Activated naive CD8-positive, alpha-beta T cell treated with anti-CD3 and anti-CD28 coated beads, Interleukin-2, amount 10 ng/mL, durations not matched to agents 7 days and 5 days (primary cell): ENCODE results near the gene MTUS2. TPM values are rescaled to one million over a fixed set of nuclear protein-coding genes. Genes with fewer than 3 reads are reported as not detected.

Experiments used
- ATAC-seq: fragments of 150-1000 bp; cut with Tn5 transposase; one replicate; pipeline ENCODE4 v1.10.0; 2021; ENCODE audit warnings: low read depth, moderate library complexity
- POLR2A ChIA-PET: fragments of 350-600 bp; sonication (Branson Sonifier 250); formaldehyde crosslinking; loops from one replicate; lab custom pipeline; 2021; ENCODE audit warnings: antibody characterized with exemption; lab: Charles Lee
- DNase-seq: peaks from one replicate; pipeline ENCODE4 v3.0.0; 2021
- H3K27ac Mint-ChIP-seq: one replicate; pipeline ENCODE4 v1.8.0; 2022; ENCODE audit warnings: mild to moderate bottlenecking, mixed read lengths
- H3K27me3 Mint-ChIP-seq: one replicate; pipeline ENCODE4 v1.8.0; 2022; ENCODE audit warnings: mild to moderate bottlenecking, moderate library complexity, mixed read lengths
- H3K36me3 Mint-ChIP-seq: one replicate; pipeline ENCODE4 v1.8.0; 2021; ENCODE audit warnings: mild to moderate bottlenecking, mixed read lengths
- H3K4me1 Mint-ChIP-seq: one replicate; pipeline ENCODE4 v1.8.0; 2021; ENCODE audit warnings: mixed read lengths
- H3K4me3 Mint-ChIP-seq: one replicate; pipeline ENCODE4 v1.8.0; 2022; ENCODE audit warnings: mild to moderate bottlenecking, moderate library complexity, mixed read lengths
- H3K9me3 Mint-ChIP-seq: one replicate; pipeline ENCODE4 v1.8.0; 2021; ENCODE audit warnings: mixed read lengths
- total RNA-seq, 2 experiments: library from RNA; stranded (reverse); gene quantifications; one replicate each; pipeline ENCODE4 v1.2.3, GENCODE V29; 2021

MTUS2 gene
- total RNA-seq, 2 experiments from 2014 or later, result not detected

DNA sequence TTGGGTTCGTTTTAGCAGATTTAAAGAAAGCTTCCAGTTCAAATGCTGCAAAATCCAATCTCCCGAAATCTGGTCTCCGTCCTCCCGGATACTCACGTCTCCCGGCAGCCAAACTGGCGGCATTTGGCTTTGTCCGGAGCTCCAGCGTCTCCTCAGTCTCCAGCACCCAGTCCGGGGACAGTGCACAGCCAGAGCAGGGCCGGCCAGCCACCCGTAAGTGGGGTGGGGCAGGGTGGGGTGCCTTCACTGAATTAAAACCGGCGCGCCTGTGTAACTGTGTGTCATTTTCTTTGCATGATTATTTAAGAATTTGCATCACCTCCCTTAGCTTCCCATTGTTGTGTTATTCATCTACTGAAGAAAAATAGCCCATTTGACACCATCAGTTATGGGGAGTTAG, 280.6 kb downstream of the MTUS2 start:
- no peak overlapping the region for H3K27ac Mint-ChIP-seq

DNA sequence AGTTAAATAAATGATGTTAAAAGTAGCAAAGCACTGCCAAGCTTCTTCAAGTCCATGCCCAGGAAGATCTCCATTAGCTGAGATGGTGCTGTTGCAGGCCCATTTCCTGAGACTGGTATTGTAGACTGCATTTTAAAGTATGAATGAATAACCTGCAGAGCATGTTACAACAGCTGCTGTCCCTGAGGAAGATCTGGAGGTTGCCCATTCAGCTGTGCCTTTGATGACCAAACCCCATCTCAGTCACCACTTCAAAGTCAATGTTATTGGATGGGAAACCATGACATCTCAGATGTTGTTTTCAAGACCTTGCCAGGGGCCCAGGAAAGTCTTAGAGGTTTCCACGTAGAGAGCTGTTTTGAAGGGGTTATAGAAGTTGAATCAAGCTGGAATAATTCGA, 281.3 kb downstream of the MTUS2 start:
- POLR2A ChIA-PET, result no interaction called here
- ATAC-seq, result no peak
- Mint-ChIP-seq H3K4me1 (no peaks in the 10 kb centered on the region), H3K9me3 (no peaks in the 10 kb centered on the region), H3K36me3 (no peaks in the 10 kb centered on the region), H3K27me3 (peaks cover 2% of the 10 kb centered on the region), H3K4me3 (no peak overlapping the region), H3K27ac (no peak overlapping the region)
- no peak for DNase-seq

More for the DNA sequence above, 280.6 kb downstream of the MTUS2 start:
- no peaks in the 10 kb centered on the region for H3K36me3 Mint-ChIP-seq
- no peaks in the 10 kb centered on the region for H3K9me3 Mint-ChIP-seq
- H3K4me1 Mint-ChIP-seq, result no peaks in the 10 kb centered on the region
- peaks cover 2% of the 10 kb centered on the region for H3K27me3 Mint-ChIP-seq
- H3K4me3 Mint-ChIP-seq, result no peak overlapping the region
- POLR2A ChIA-PET, result no interaction called here
- no peak for ATAC-seq
- no peak for DNase-seq

DNA sequence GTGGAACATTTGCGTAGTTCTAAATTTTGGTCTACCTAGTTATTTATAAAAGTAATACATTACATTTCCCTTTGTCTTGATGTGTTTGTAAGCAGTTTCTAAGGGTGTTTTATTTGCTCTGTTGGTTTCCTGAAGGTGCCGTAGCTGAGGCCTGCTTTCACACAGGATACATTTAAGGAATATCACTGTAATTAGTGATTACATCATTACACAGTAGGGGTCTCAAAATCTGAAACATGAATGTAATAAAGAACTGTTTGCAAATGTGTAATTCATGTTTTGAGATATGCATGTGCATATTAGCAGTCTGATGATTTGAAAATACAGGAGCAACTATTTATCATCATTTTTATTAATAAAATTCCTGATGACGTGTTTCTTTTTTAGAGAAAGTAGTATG, 281.8 kb downstream of the MTUS2 start:
- no peak overlapping the region for H3K4me3 Mint-ChIP-seq
- H3K4me1 Mint-ChIP-seq, result no peaks in the 10 kb centered on the region
- H3K9me3 Mint-ChIP-seq, result no peaks in the 10 kb centered on the region
- no peaks in the 10 kb centered on the region for H3K36me3 Mint-ChIP-seq
- peaks cover 2% of the 10 kb centered on the region for H3K27me3 Mint-ChIP-seq
- DNase-seq, result no peak
- ATAC-seq, result no peak
- H3K27ac Mint-ChIP-seq, result no peak overlapping the region
- POLR2A ChIA-PET, result no interaction called here

DNA sequence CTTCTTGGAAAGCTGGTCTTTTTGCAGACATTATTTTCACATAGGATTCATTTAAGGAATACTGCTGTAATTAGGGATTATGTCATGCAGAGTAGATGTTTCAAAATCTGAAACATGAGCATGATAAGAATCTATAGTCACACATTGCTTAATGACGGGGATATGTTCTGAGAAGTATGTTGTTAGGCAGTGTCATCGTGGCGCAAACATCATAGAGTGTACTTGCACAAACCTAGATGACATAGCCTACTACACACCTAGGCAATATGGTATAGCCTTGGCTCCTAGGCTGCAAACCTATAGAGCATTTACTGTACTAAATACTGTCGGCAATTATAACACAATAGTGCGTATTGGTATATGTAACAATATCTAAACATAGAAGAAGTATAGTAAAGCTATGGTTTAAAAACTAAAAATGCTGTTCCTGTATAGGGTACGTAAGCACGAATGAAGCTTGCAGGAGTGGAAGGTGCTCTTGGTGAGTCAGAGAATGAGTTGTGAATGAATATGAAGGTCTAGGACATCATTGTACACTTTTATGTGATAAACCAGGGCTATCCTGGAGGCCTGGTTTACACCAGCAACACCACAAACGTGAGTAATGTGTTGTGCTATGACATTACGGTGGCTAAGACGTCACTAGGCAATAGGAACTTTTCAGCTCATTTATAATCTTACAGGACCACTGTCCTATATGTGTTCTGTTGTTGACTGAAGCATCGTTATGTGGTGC, 283.1 kb downstream of the MTUS2 start:
- no peak overlapping the region for H3K27ac Mint-ChIP-seq
- no peaks in the 10 kb centered on the region for H3K36me3 Mint-ChIP-seq
- H3K4me3 Mint-ChIP-seq, result no peak overlapping the region
- H3K4me1 Mint-ChIP-seq, result no peaks in the 10 kb centered on the region
- POLR2A ChIA-PET, result no interaction called here
- DNase-seq (no peak), ATAC-seq (no peak)
- no peaks in the 10 kb centered on the region for H3K9me3 Mint-ChIP-seq
- peaks cover 2% of the 10 kb centered on the region for H3K27me3 Mint-ChIP-seq

DNA sequence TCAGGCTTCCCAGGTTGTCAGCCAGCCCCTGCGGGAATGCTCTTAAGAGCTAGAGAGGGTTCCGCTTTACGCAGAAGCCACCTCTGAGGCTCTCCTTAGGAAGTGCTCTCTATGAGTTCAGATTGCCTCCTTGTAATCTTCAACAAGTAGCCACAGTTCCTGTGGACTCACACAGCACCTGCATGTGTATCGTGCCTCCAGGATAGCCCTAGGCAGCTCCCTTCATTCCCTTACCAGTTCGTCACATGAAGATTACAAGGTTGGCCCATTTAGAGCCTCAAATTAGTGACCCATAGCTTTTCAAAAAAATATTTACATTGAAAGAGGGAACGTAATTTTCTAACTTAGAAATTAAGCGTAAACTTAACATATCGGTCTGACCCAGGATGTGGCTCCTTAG, 284.3 kb downstream of the MTUS2 start:
- no peak overlapping the region for H3K27ac Mint-ChIP-seq

DNA sequence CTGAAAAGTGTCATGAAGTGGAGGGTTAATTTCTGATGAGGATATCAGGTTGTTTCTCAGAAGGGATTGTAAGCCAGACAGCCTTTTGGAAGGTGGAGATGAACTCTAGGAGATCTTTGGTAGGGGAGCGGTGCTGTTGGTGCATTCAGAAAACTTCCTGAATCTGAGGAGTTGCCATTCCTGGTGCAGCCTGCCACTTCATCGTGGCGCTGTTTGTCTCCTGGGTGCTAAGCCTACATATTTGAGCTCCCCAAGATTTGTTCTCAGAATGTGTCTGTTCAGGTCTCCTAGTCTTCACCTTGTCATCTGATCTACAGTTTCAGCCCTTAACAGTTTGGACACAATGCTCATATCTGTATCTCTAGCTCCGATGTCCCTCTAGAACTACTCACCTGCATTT, 285.6 kb downstream of the MTUS2 start:
- no peak overlapping the region for H3K4me3 Mint-ChIP-seq
- peaks cover 2% of the 10 kb centered on the region for H3K27me3 Mint-ChIP-seq
- no peaks in the 10 kb centered on the region for H3K9me3 Mint-ChIP-seq
- no peak for DNase-seq
- POLR2A ChIA-PET, result no interaction called here
- no peak for ATAC-seq
- H3K36me3 Mint-ChIP-seq, result no peaks in the 10 kb centered on the region
- H3K27ac Mint-ChIP-seq, result no peak overlapping the region
- H3K4me1 Mint-ChIP-seq, result no peaks in the 10 kb centered on the region

More for the DNA sequence above, 284.3 kb downstream of the MTUS2 start:
- Mint-ChIP-seq H3K4me1 (no peaks in the 10 kb centered on the region), H3K27me3 (peaks cover 2% of the 10 kb centered on the region), H3K4me3 (no peak overlapping the region), H3K36me3 (no peaks in the 10 kb centered on the region), H3K9me3 (no peaks in the 10 kb centered on the region)
- DNase-seq, result no peak
- POLR2A ChIA-PET, result no interaction called here
- no peak for ATAC-seq

DNA sequence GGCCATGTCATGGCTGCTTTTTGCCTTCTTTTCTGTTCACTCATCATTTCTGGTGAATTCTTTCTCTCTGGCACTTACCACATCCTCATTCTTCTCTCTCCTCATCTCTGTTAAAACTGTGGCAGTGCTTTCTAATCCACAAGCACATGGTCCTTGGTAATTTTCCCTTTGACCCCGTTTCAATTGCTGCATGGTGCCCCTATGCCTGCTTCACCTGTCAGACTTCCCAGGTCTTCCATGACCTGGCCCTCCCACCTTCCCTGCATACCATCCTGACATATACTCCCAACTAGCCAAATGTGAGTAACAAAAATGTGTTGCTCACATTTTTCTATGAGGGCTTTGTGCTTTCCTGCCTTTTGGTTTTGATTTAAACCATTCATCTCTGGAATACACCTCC, 286.5 kb downstream of the MTUS2 start:
- H3K36me3 Mint-ChIP-seq, result no peaks in the 10 kb centered on the region
- ATAC-seq, result no peak
- H3K4me3 Mint-ChIP-seq, result no peak overlapping the region
- no peak for DNase-seq
- no peaks in the 10 kb centered on the region for H3K9me3 Mint-ChIP-seq
- POLR2A ChIA-PET, result no interaction called here
- peaks cover 2% of the 10 kb centered on the region for H3K27me3 Mint-ChIP-seq
- no peak overlapping the region for H3K27ac Mint-ChIP-seq
- H3K4me1 Mint-ChIP-seq, result no peaks in the 10 kb centered on the region

DNA sequence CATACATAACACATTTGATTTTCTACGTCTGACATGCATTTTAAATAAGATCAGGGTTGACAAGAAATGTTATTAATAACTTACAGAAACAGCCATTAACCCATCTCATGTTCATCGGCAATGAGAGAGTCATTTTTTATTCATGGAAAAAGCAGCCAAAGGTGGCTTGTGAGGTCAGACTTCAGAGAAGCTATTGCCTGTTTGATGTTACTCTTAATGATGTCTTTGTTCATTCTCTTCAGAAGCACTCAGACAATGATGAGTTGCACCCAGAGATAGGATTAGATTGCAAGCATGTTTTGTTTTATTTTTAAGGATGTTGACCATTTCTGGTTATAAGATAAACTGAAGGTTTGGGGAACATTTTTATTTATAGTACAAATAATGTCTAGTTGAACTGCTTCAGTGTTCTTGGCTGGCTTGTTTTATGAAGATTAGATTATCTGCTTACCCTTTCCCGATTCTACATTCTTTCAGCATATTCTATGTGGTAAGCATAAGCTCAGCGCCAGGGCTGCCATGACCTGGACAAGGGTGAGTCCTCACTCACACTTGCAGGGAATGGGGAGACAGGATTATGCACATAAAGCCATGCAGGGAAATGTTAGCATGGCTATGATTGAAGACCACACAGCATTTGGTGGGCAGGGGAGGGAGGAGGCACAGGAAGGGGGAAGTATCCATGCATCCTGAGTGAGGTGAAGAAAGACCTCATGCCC, 288.1 kb downstream of the MTUS2 start:
- Mint-ChIP-seq H3K27me3 (peaks cover 2% of the 10 kb centered on the region), H3K4me3 (no peak overlapping the region), H3K9me3 (no peaks in the 10 kb centered on the region), H3K27ac (no peak overlapping the region), H3K36me3 (no peaks in the 10 kb centered on the region), H3K4me1 (no peaks in the 10 kb centered on the region)
- POLR2A ChIA-PET, result no interaction called here
- no peak for DNase-seq
- ATAC-seq, result no peak

DNA sequence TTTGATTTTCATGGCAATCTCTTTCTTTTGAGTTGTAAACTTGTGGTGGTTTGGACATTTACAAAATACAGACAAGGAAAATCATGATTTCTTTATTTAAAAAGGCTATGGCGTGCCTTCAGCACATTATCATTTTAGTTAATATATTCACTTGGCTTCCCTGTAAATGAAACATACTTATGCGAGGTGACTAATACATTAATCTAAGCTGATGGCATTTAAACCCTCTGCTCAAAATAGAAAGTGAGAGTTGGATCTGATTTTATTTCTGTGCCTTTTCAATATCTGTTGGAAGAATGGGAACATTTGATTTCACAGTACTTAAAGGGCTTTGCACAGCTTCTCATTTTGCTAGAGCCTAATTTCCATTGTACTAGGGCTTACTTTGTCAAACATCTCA, 289.8 kb downstream of the MTUS2 start:
- POLR2A ChIA-PET, result no interaction called here
- Mint-ChIP-seq H3K27ac (no peak overlapping the region), H3K9me3 (no peaks in the 10 kb centered on the region), H3K27me3 (peaks cover 2% of the 10 kb centered on the region), H3K4me3 (no peak overlapping the region), H3K4me1 (no peaks in the 10 kb centered on the region), H3K36me3 (no peaks in the 10 kb centered on the region)
- DNase-seq, result no peak
- no peak for ATAC-seq

DNA sequence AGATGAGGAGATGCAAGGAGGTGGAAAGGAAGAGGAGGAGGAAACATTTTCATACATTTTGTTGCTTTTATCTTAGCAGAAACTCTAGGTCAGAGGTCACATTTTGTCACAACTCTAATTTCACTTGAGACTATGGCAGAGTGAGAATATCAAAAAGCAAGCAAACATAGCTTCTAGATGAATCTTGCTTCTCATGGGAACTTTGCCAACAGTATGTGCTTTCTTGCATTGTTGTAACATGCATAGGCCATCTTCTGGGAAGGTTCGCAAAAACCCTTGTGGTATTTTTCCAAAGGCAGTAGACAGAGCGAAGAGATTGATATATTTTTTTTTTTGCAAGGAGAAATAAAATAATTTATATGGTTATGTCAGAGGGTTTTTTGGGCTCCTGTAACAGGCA, 291.3 kb downstream of the MTUS2 start:
- Mint-ChIP-seq H3K4me3 (no peak overlapping the region), H3K36me3 (no peaks in the 10 kb centered on the region), H3K4me1 (no peaks in the 10 kb centered on the region), H3K9me3 (no peaks in the 10 kb centered on the region), H3K27me3 (no peaks in the 10 kb centered on the region), H3K27ac (no peak overlapping the region)
- ATAC-seq, result no peak
- POLR2A ChIA-PET, result no interaction called here
- no peak for DNase-seq

DNA sequence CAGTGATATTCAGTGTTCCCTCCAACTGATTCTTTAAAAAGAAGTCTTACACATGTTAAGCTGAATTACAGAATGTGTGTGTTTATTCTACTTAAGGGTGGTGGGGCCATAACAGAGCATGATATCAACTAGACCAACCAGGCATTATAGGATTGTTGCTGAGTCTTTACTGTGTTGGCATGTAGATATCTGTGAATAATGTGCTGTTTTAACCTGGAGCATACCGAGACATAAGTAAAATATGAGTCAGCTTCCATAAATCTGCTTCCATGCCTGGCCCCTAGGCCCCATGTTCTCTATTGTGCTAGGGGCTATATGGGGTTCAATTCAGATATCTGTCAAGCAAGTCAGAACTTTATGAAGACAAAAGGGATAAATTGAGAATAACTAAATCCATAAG, 295.7 kb downstream of the MTUS2 start:
- Mint-ChIP-seq H3K36me3 (no peaks in the 10 kb centered on the region), H3K27me3 (no peaks in the 10 kb centered on the region), H3K4me3 (no peak overlapping the region), H3K27ac (no peak overlapping the region), H3K4me1 (no peaks in the 10 kb centered on the region), H3K9me3 (no peaks in the 10 kb centered on the region)
- DNase-seq (no peak), ATAC-seq (no peak)
- POLR2A ChIA-PET, result no interaction called here

DNA sequence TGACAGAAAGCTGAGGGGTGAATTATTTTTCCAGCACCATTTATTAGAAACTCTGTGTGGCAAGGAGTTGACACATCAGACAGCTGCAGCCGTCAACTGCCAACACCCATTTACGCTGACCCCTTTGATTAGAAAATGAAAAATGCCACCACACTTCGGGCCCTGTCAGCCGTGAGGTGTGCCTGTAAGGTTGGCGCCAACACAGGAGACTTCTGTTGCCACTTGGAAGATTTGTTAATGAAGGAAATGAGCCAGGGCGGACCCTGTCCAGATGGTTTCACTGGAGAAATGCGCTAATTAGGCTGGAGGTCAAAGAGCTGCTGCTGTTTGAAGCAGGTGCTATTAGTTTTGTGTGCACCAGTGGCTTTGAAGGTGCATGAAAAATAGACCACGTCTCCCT, 297.5 kb downstream of the MTUS2 start:
- Mint-ChIP-seq H3K27me3 (no peaks in the 10 kb centered on the region), H3K4me3 (no peak overlapping the region), H3K4me1 (no peaks in the 10 kb centered on the region), H3K36me3 (no peaks in the 10 kb centered on the region), H3K27ac (no peak overlapping the region), H3K9me3 (no peaks in the 10 kb centered on the region)
- ATAC-seq, result no peak
- no peak for DNase-seq
- POLR2A ChIA-PET, result no interaction called here

DNA sequence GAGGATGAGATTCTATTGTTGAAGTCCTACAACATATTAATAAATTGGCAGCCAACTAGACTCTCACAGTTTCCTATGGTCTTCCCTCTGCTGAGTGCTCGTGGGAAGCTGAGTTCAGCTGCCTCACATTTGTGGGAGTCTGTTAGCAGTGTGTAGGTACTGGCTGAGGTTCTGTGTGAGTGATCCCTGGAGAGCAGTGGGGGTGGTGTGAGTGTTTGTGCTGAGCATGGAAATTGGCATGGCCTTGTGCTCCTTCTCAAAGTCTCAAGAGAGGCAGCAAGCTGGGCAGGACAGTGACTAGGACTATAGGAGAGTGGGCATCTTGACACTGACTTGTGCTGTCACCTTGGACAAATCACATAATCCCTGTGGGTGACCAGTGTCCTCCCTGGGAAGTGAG, 298.3 kb downstream of the MTUS2 start:
- DNase-seq, result no peak
- ATAC-seq, result no peak
- POLR2A ChIA-PET, result no interaction called here
- Mint-ChIP-seq H3K4me1 (no peaks in the 10 kb centered on the region), H3K36me3 (no peaks in the 10 kb centered on the region), H3K4me3 (no peak overlapping the region), H3K27me3 (no peaks in the 10 kb centered on the region), H3K9me3 (no peaks in the 10 kb centered on the region), H3K27ac (no peak overlapping the region)

DNA sequence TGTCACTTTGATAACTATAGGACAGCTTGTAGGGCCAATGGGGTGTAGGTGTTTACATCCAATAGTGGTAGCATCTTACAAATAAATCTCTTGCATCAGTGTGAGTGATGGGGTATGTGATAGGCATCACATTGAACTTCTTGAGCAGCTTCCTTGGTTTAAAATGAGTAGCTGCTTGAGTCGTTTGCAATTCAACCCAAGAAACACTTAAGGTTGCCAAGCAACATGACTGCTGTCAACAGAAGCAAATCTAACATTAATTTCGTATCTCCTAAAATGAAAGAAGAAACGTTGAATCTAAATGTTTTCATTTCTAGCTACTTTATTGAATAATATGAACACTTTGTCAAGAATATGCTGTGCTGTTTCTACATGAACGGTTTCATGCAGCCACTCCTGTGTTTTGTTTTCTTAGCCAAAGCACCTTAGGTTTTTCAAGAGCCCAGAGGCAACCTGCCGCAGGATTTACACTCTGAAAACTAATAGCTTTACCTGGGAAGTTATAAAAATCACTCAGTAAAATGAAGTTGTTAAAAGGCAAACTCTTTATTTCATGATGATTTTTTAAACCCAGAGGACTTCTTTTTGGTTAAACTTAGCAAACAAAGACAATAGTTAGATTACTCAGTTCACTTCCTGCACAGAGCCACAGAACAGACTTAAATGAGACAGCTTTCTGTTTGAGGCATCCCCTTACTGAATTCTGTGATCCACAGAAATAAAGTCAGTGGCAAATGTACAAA, 305.2 kb downstream of the MTUS2 start:
- DNase-seq (no peak), ATAC-seq (no peak)
- POLR2A ChIA-PET, result no interaction called here
- H3K9me3 Mint-ChIP-seq, result no peaks in the 10 kb centered on the region
- peaks cover 6% of the 10 kb centered on the region for H3K4me1 Mint-ChIP-seq
- H3K36me3 Mint-ChIP-seq, result no peaks in the 10 kb centered on the region
- H3K4me3 Mint-ChIP-seq, result no peak overlapping the region
- H3K27ac Mint-ChIP-seq, result no peak overlapping the region
- H3K27me3 Mint-ChIP-seq, result no peaks in the 10 kb centered on the region
